HCT116 (cell line): ENCODE results near the gene MOB4. TPM values are rescaled to one million over a fixed set of nuclear protein-coding genes. Genes with fewer than 3 reads are reported as not detected.

Experiments used
- ATAC-seq: fragments of 200-7000 bp; cut with Tn5 transposase; 2 replicates; pipeline ENCODE4 v1.9.1; 2020; ENCODE audit warnings: mild to moderate bottlenecking, moderate library complexity
- BruUV-seq: library from RNA; stranded (reverse); fragments of 400-500 nt; replicated peaks from 2 replicates; lab custom pipeline; 2021; lab: Mats Ljungman, UMichigan
- CTCF ChIA-PET: fragments of 300-600 bp; sonication (Branson Sonifier 250); formaldehyde crosslinking; loops from one replicate; lab custom pipeline; 2021; ENCODE audit warnings: antibody characterized with exemption; lab: Charles Lee
- POLR2A ChIA-PET: fragments of 300-600, 350-600 bp; sonication (Branson Sonifier 250); formaldehyde crosslinking; loops from one replicate; lab custom pipeline; 2021; ENCODE audit warnings: antibody characterized with exemption; lab: Charles Lee
- RAD21 ChIA-PET, 2 experiments: fragments of 300-600 bp; sonication (Branson Sonifier 250); formaldehyde crosslinking; loops; one replicate each; lab custom pipeline; 2023; ENCODE audit warnings: low total read pairs in 2 of 2; ENCODE audit not compliant: uncharacterized antibody in 2 of 2, unreplicated experiment in 2 of 2, low non-redundant PET in 1 of 2; lab: Charles Lee
- DNase-seq: peaks from one replicate; pipeline ENCODE4 v3.0.0-alpha.2; 2010; ENCODE audit warnings: low read depth, low spot score
- H2AFZ ChIP-seq: fragments of 200-600 bp; shearing (Covaris generic), sonication (generic); 2 replicates; pipeline ENCODE4 v1.6.1; 2017; ENCODE audit warnings: low read depth, mixed run types, mixed read lengths, antibody characterized with exemption, low read length; ENCODE audit not compliant: poor library complexity, severe bottlenecking
- H3K27ac ChIP-seq: 2 replicates; pipeline ENCODE4 v1.5.1; 2012; ENCODE audit warnings: low read depth, low read length
- H3K27me3 ChIP-seq: fragments of 200-600 bp; sonication (generic); 2 replicates; pipeline ENCODE4 v1.6.1; 2016; ENCODE audit warnings: mixed run types, low read length, mixed read lengths; ENCODE audit not compliant: insufficient read depth
- H3K36me3 ChIP-seq, 2 experiments: fragments of 200-500 bp in 1 of 2; fragments of 200-600 bp in 1 of 2; sonication (Bioruptor generic) in 1 of 2; sonication (generic) in 1 of 2; 2 replicates each; pipeline versions ENCODE4 v1.5.1 to v1.6.1; 2014 to 2016; ENCODE audit warnings: low read length in 2 of 2, inconsistent platforms in 1 of 2, mixed read lengths in 1 of 2, mixed run types in 1 of 2; ENCODE audit not compliant: insufficient read depth in 2 of 2, control insufficient read depth in 1 of 2
- H3K4me1 ChIP-seq, 2 experiments: fragments of 200-600 bp in 1 of 2; sonication (generic) in 1 of 2; 2 replicates each; pipeline versions ENCODE4 v1.5.1 to v1.6.1; 2012 to 2017; ENCODE audit warnings: low read length in 2 of 2, inconsistent platforms in 1 of 2, mild to moderate bottlenecking in 1 of 2, mixed read lengths in 1 of 2, mixed run types in 1 of 2, moderate library complexity in 1 of 2; ENCODE audit not compliant: insufficient read depth in 2 of 2, control insufficient read depth in 1 of 2
- H3K4me2 ChIP-seq: fragments of 200-600 bp; sonication (generic); 2 replicates; pipeline ENCODE4 v1.6.1; 2017; ENCODE audit warnings: mixed run types, low read length, mixed read lengths
- H3K4me3 ChIP-seq, 2 experiments: fragments of 200-600 bp in 1 of 2; sonication (generic) in 1 of 2; replicated peaks in 1 of 2; 2 replicates each; pipeline ENCODE4 v1.5.1; 2011 to 2016; ENCODE audit warnings: low read length in 2 of 2, control low read depth in 1 of 2, low read depth in 1 of 2, mild to moderate bottlenecking in 1 of 2, mixed read lengths in 1 of 2, mixed run types in 1 of 2
- H3K79me2 ChIP-seq: fragments of 200-600 bp; sonication (generic); 2 replicates; pipeline ENCODE4 v1.6.1; 2017; ENCODE audit warnings: mild to moderate bottlenecking, mixed run types, low read length, moderate library complexity, mixed read lengths; ENCODE audit not compliant: insufficient read depth
- H3K9ac ChIP-seq: fragments of 200-600 bp; sonication (generic); 2 replicates; pipeline ENCODE4 v1.6.1; 2016; ENCODE audit warnings: low read length, mixed read lengths
- H3K9me2 ChIP-seq: fragments of 200-600 bp; sonication (generic), shearing (Covaris generic); 2 replicates; pipeline ENCODE4 v1.6.1; 2017; ENCODE audit warnings: mixed run types, mild to moderate bottlenecking, moderate library complexity; ENCODE audit not compliant: insufficient read depth
- H3K9me3 ChIP-seq, 2 experiments: fragments of 200-500 bp in 1 of 2; fragments of 200-600 bp in 1 of 2; sonication (Bioruptor generic) in 1 of 2; sonication (generic) in 1 of 2; 2 replicates each; pipeline ENCODE4 v1.6.1; 2014 to 2017; ENCODE audit warnings: low read length in 2 of 2, mixed read lengths in 2 of 2, inconsistent platforms in 1 of 2, low read depth in 1 of 2, mild to moderate bottlenecking in 1 of 2, mixed run types in 1 of 2, moderate library complexity in 1 of 2; ENCODE audit not compliant: control insufficient read depth in 1 of 2, insufficient read depth in 1 of 2
- H4K20me1 ChIP-seq: fragments of 200-600 bp; sonication (generic), shearing (Covaris generic); 2 replicates; pipeline ENCODE4 v1.6.1; 2017; ENCODE audit warnings: mixed run types, mild to moderate bottlenecking, moderate library complexity; ENCODE audit not compliant: insufficient read depth
- CTCF ChIP-seq, 3 experiments: fragments of 200-600 bp in 1 of 3; sonication (generic) in 1 of 3; IDR thresholded peaks in 2 of 3; conservative IDR thresholded peaks in 1 of 3; 2 replicates each; pipeline ENCODE4 v1.5.1; 2012 to 2017; ENCODE audit warnings: low read depth in 2 of 3, low read length in 2 of 3, antibody characterized with exemption in 1 of 3, borderline replicate concordance in 1 of 3, control low read depth in 1 of 3, mild to moderate bottlenecking in 1 of 3, mixed read lengths in 1 of 3, mixed run types in 1 of 3, moderate library complexity in 1 of 3; ENCODE audit not compliant: insufficient read depth in 1 of 3
- EGR1 ChIP-seq: IDR thresholded peaks from 2 replicates; pipeline ENCODE4 v1.6.1; 2012; ENCODE audit warnings: low read depth
- ELF1 ChIP-seq: IDR thresholded peaks from 2 replicates; pipeline ENCODE4 v1.6.1; 2012; ENCODE audit warnings: low read depth, borderline replicate concordance
- FOSL1 ChIP-seq: IDR thresholded peaks from 2 replicates; pipeline ENCODE4 v1.6.1; 2012; ENCODE audit warnings: low read depth
- JUND ChIP-seq: IDR thresholded peaks from 2 replicates; pipeline ENCODE4 v1.6.1; 2012
- MAX ChIP-seq: IDR thresholded peaks from 2 replicates; pipeline ENCODE4 v1.6.1; 2012
- POLR2A ChIP-seq: IDR thresholded peaks from 2 replicates; pipeline ENCODE4 v1.7.0; 2011; ENCODE audit warnings: borderline replicate concordance; ENCODE audit not compliant: insufficient read depth, insufficient read length; ENCODE audit errors: extremely low read depth
- RAD21 ChIP-seq: IDR thresholded peaks from 2 replicates; pipeline ENCODE4 v1.6.1; 2012; ENCODE audit warnings: low read depth, mild to moderate bottlenecking
- REST ChIP-seq: IDR thresholded peaks from 2 replicates; pipeline ENCODE4 v1.6.1; 2012; ENCODE audit warnings: low read depth
- SIN3A ChIP-seq: IDR thresholded peaks from 2 replicates; pipeline ENCODE4 v1.6.1; 2012; ENCODE audit warnings: low read depth
- SRF ChIP-seq: IDR thresholded peaks from 2 replicates; pipeline ENCODE4 v1.6.1; 2012; ENCODE audit warnings: low read depth
- YY1 ChIP-seq: IDR thresholded peaks from 2 replicates; pipeline ENCODE4 v1.6.1; 2011; ENCODE audit warnings: low read length, low read depth, moderate library complexity, mild to moderate bottlenecking; ENCODE audit not compliant: insufficient replicate concordance; ENCODE audit errors: extremely low read depth
- ZBTB33 ChIP-seq: IDR thresholded peaks from 2 replicates; pipeline ENCODE4 v1.6.1; 2011; ENCODE audit warnings: mild to moderate bottlenecking, low read length, moderate library complexity; ENCODE audit not compliant: insufficient replicate concordance; ENCODE audit errors: extremely low read depth
- ZNF274 ChIP-seq: fragments of 200-500 bp; sonication (Bioruptor generic); IDR thresholded peaks from 2 replicates; pipeline ENCODE4 v1.6.1; 2014; ENCODE audit warnings: mild to moderate bottlenecking, low read depth, low read length, inconsistent platforms
- intact Hi-C: fragments of 100-400 bp; cut with micrococcal nuclease; formaldehyde crosslinking; loops from 2 replicates; pipeline ENCODE4 v1.10.0; 2022
- total RNA-seq: library from RNA; stranded (reverse); gene quantifications from one replicate; pipeline ENCODE4 v1.2.1, GENCODE V29; 2021; ENCODE audit not compliant: unreplicated experiment

Gene MOB4
- total RNA-seq, 1 experiment from 2014 or later = 24.4 TPM

GRCh38 chr2:197559681-197560080 lies 43.8 kb downstream of the MOB4 start:
- TF ChIP-seq SIN3A (no peak), CTCF (IDR thresholded peaks at IDR 0.05 in 2 of 3, conservative IDR thresholded peaks at IDR 0.05 in 1 of 3; ENCODE audit: borderline replicate concordance in 1 of 3, insufficient read depth in 1 of 3, low read depth in 2 of 3, low read length in 2 of 3) (no peak), SRF (no peak), ZNF274 (no peak), YY1 (no peak), RAD21 (no peak), FOSL1 (no peak), ZBTB33 (no peak), JUND (no peak), ELF1 (no peak), MAX (no peak), REST (no peak), EGR1 (no peak), POLR2A (no peak)
- H4K20me1 ChIP-seq = 0 out of 2 replicates have a peak, but pooled peaks cover 5% of the 10 kb centered on the region
- no peaks in the 10 kb centered on the region for H3K9me2 ChIP-seq
- CTCF ChIA-PET = no interaction called here
- no peak overlapping the region for H3K27ac ChIP-seq
- no peak overlapping the region for H3K9ac ChIP-seq
- no peaks in the 10 kb centered on the region for H3K79me2 ChIP-seq
- H3K36me3 ChIP-seq = no peaks in the 10 kb centered on the region; a peak in 1 of 4 replicates
- BruUV-seq = no TSS peak
- DNase-seq = no peak
- no peaks in the 10 kb centered on the region for H3K27me3 ChIP-seq
- no peak for ATAC-seq
- no peak overlapping the region for H3K4me2 ChIP-seq
- H2AFZ ChIP-seq = no peak overlapping the region
- H3K4me1 ChIP-seq = no peaks in the 10 kb centered on the region
- POLR2A ChIA-PET = no interaction called here
- no peaks in the 10 kb centered on the region for H3K9me3 ChIP-seq
- RAD21 ChIA-PET = interaction anchor here in 1 of 2 experiments (0.7 kb wide), 1 partner anchor 13 kb away, joined by 6 read pairs; no protein-coding TSS in a partner anchor
- intact Hi-C loops = no loop called here
- no peak overlapping the region for H3K4me3 ChIP-seq
